Keratinocyte (primary cell): ENCODE data around the gene ATXN10. TPM values are rescaled to one million over a fixed set of nuclear protein-coding genes. Genes with fewer than 3 reads are reported as not detected.
A peak's percentile ranks its signal among the peaks of the same experiment; 100 is the strongest.

Experiments used
- DNase-seq: peaks from one replicate; pipeline ENCODE4 v3.0.0-alpha.2; 2011; ENCODE audit warnings: low read depth, missing footprints, low spot score
- FAIRE-seq: peaks from 2 replicates; lab custom pipeline; 2011; peaks lifted over from hg19 to GRCh38; lab: Jason Lieb, UNC
- H2AFZ ChIP-seq: 2 replicates; pipeline ENCODE4 v1.6.0; 2012; ENCODE audit warnings: low read length, control low read depth, inconsistent platforms; ENCODE audit not compliant: control insufficient read depth
- H3K27ac ChIP-seq: 2 replicates; pipeline ENCODE4 v1.5.1; 2011; ENCODE audit warnings: low read length; ENCODE audit not compliant: control insufficient read depth, insufficient read depth
- H3K27me3 ChIP-seq: 3 replicates; pipeline ENCODE4 v1.6.0; 2011; ENCODE audit warnings: low read length; ENCODE audit not compliant: control insufficient read depth, insufficient read depth; ENCODE audit errors: extremely low read depth
- H3K36me3 ChIP-seq, 2 experiments: 2 replicates in 1 of 2; 3 replicates in 1 of 2; pipeline ENCODE4 v1.5.1; 2011; ENCODE audit warnings: low read length in 2 of 2, mild to moderate bottlenecking in 1 of 2; ENCODE audit not compliant: control insufficient read depth in 2 of 2, insufficient read depth in 2 of 2; ENCODE audit errors: extremely low read depth in 1 of 2
- H3K4me1 ChIP-seq: 3 replicates; pipeline ENCODE4 v1.5.1; 2011; ENCODE audit warnings: low read length; ENCODE audit not compliant: control insufficient read depth, insufficient read depth; ENCODE audit errors: extremely low read depth
- H3K4me2 ChIP-seq: 3 replicates; pipeline ENCODE4 v1.6.0; 2011; ENCODE audit warnings: low read depth, low read length; ENCODE audit not compliant: control insufficient read depth, insufficient read depth; ENCODE audit errors: extremely low read depth
- H3K4me3 ChIP-seq, 3 experiments: fragments of 200-600 bp in 1 of 3; sonication (generic) in 1 of 3; 2 replicates in 2 of 3; 3 replicates in 1 of 3; pipeline ENCODE4 v1.5.1; 2011 to 2016; ENCODE audit warnings: low read length in 3 of 3, mild to moderate bottlenecking in 3 of 3, control low read depth in 2 of 3, inconsistent platforms in 1 of 3, low read depth in 1 of 3, mixed read lengths in 1 of 3, mixed run types in 1 of 3, moderate library complexity in 1 of 3; ENCODE audit not compliant: control insufficient read depth in 2 of 3, insufficient read depth in 2 of 3; ENCODE audit errors: extremely low read depth in 1 of 3
- H3K79me2 ChIP-seq: 2 replicates; pipeline ENCODE4 v1.6.0; 2012; ENCODE audit warnings: low read length; ENCODE audit not compliant: control insufficient read depth, insufficient read depth
- H3K9ac ChIP-seq: 3 replicates; pipeline ENCODE4 v1.6.0; 2011; ENCODE audit warnings: low read length; ENCODE audit not compliant: control insufficient read depth, insufficient read depth; ENCODE audit errors: extremely low read depth
- H3K9me1 ChIP-seq: 3 replicates; pipeline ENCODE4 v1.6.0; 2011; ENCODE audit warnings: low read length; ENCODE audit not compliant: control insufficient read depth, insufficient read depth; ENCODE audit errors: extremely low read depth
- H3K9me3 ChIP-seq: 2 replicates; pipeline ENCODE4 v1.5.1; 2012; ENCODE audit warnings: low read depth, low read length; ENCODE audit not compliant: control insufficient read depth
- H4K20me1 ChIP-seq: 3 replicates; pipeline ENCODE4 v1.6.0; 2011; ENCODE audit warnings: low read length; ENCODE audit not compliant: control insufficient read depth, insufficient read depth; ENCODE audit errors: extremely low read depth
- EZH2 ChIP-seq: IDR thresholded peaks from one replicate; pipeline ENCODE4 v1.6.1; 2012; ENCODE audit warnings: inconsistent platforms, mild to moderate bottlenecking, low read length, moderate library complexity
- dilution Hi-C: fragments of 300-500 bp; cut with MboI; formaldehyde crosslinking; loops from one replicate; pipeline ENCODE4 v1.7.0; 2020; ENCODE audit warnings: low sequenced_read_pairs; ENCODE audit not compliant: extremely low pct_ligation_motif_present
- polyA plus RNA-seq, 5 experiments: library from polyadenylated mRNA; depleted of rRNA in 3 of 5; stranded (reverse) in 3 of 5; stranded (forward) in 1 of 5; unstranded in 1 of 5; fragments of >200 nt; gene quantifications; 1 replicate in 1 of 5; 2 replicates in 3 of 5; 3 replicates in 1 of 5; pipeline versions ENCODE4 v1.2.1 to v1.2.3, GENCODE V29; 2011 to 2012; ENCODE audit warnings: missing spikeins in 2 of 5, low read depth in 1 of 5, low replicate concordance in 1 of 5
- TF ChIP-seq, protein P1 (sequence below), 3 experiments: IDR thresholded peaks in 1 of 3; conservative IDR thresholded peaks in 1 of 3; optimal IDR thresholded peaks in 1 of 3; 2 replicates in 2 of 3; 3 replicates in 1 of 3; pipeline versions ENCODE3 to v1.5.1; 2011; ENCODE audit warnings: low read length in 3 of 3, mild to moderate bottlenecking in 3 of 3, moderate library complexity in 2 of 3, control low read depth in 1 of 3, inconsistent platforms in 1 of 3; ENCODE audit not compliant: insufficient read depth in 2 of 3; ENCODE audit errors: extremely low read depth in 1 of 3

The ATXN10 gene
- polyA plus RNA-seq, 1 donor (not counting 4 experiments of a cell fraction or from before 2014, with no cell fraction given) = 276 TPM

DNA sequence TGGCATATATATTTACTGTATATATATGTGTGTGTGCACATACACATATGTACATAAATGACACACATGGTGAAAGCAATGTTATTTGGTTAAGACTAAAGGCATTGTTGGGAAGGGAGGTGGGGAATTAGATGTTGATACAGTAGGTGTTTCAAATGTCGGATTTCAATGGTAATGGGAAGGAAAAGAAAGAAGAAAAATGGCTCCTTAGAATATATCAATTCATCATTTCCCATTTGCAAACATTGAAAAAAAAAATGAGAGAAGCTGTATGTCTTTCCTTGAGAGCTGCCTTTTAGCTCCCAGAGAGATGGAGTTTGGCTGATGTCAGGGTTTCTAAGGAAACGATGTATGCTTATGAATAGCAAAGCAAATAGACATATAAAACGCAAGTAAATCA is 33.4 kb upstream of the ATXN10 start:
- no peaks in the 10 kb centered on the region for H3K79me2 ChIP-seq
- H3K27me3 ChIP-seq = no peaks in the 10 kb centered on the region
- FAIRE-seq (peak; percentile 23), DNase-seq (no peak)
- H3K9me1 ChIP-seq = no peaks in the 10 kb centered on the region
- H2AFZ ChIP-seq = no peak overlapping the region
- H3K4me1 ChIP-seq = peaks cover 32% of the 10 kb centered on the region
- peak overlapping the region; percentile 87 for H3K27ac ChIP-seq
- peak overlapping the region; percentile 67 for H3K9ac ChIP-seq
- no peak overlapping the region for H3K4me3 ChIP-seq
- H3K36me3 ChIP-seq = no peaks in the 10 kb centered on the region
- H4K20me1 ChIP-seq = no peaks in the 10 kb centered on the region
- TF ChIP-seq EZH2 = no peak
- TF ChIP-seq, protein P1, sequence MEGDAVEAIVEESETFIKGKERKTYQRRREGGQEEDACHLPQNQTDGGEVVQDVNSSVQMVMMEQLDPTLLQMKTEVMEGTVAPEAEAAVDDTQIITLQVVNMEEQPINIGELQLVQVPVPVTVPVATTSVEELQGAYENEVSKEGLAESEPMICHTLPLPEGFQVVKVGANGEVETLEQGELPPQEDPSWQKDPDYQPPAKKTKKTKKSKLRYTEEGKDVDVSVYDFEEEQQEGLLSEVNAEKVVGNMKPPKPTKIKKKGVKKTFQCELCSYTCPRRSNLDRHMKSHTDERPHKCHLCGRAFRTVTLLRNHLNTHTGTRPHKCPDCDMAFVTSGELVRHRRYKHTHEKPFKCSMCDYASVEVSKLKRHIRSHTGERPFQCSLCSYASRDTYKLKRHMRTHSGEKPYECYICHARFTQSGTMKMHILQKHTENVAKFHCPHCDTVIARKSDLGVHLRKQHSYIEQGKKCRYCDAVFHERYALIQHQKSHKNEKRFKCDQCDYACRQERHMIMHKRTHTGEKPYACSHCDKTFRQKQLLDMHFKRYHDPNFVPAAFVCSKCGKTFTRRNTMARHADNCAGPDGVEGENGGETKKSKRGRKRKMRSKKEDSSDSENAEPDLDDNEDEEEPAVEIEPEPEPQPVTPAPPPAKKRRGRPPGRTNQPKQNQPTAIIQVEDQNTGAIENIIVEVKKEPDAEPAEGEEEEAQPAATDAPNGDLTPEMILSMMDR (optimal IDR thresholded peaks at IDR 0.05 in 1 of 3, IDR thresholded peaks at IDR 0.05 in 1 of 3, conservative IDR thresholded peaks at IDR 0.05 in 1 of 3; ENCODE audit: extremely low read depth in 1 of 3, insufficient read depth in 2 of 3, low read length in 3 of 3) = no peak
- H3K9me3 ChIP-seq = no peaks in the 10 kb centered on the region
- dilution Hi-C loops = no loop called here
- H3K4me2 ChIP-seq = peak overlapping the region; percentile 87

DNA sequence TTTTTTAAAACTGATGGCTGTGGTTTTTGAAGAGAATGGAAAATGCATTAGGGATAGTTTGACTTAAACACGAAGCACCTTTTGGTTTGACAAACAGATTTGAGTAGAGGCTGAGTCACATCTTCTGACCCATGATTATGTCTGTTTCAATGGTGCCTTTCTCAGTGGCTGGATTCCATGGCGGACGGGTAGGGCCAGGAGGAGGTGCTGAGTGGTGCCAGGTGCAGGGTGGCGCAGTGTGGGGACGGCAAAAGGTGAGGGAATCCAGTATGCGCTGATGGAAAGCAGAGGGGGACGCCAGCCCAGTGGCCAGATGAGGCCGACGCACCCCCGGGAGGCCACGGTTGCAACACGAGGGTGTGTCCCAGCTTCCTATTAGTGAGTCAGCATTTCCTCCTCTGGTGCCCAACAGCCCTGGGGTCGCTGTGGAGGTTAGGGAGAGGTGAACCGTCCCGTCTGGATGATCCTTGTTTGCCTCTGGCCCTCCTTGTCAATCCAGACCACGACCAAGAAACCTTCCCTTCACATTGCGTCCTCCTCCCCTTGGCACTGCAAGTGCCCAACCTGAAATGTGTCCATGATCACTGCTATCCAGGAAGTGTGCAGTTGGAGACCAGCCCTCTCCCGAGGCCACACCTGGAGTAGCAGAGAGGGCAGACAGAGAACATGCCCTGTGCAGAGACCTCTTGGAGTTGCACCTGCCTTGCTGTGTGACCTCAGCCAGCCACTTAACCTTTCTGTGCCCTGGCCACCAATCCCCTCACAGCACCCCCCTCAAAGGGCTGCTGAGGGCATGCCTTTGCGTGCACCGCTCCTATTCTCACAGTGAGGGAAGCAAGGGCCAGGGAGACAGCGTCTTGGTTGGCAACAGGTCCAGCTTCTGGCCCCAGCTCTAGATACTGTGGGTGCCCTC is 32.5 kb upstream of the ATXN10 start:
- dilution Hi-C loops = no loop called here
- peak overlapping the region; percentile 87 for H3K27ac ChIP-seq

More for the DNA sequence above, 32.5 kb upstream of the ATXN10 start:
- DNase-seq (peak; percentile 57), FAIRE-seq (peak; percentile 100)
- H3K9me3 ChIP-seq = no peaks in the 10 kb centered on the region
- peak overlapping the region in 2 of 3 experiments; percentile 38 to 56 for H3K4me3 ChIP-seq
- H3K79me2 ChIP-seq = no peaks in the 10 kb centered on the region
- H3K27me3 ChIP-seq = no peaks in the 10 kb centered on the region
- peak overlapping the region; percentile 87 for H3K4me2 ChIP-seq
- no peaks in the 10 kb centered on the region for H3K9me1 ChIP-seq
- H3K9ac ChIP-seq = peak overlapping the region; percentile 67
- no peaks in the 10 kb centered on the region for H3K36me3 ChIP-seq
- peak overlapping the region; percentile 99 for H2AFZ ChIP-seq
- H4K20me1 ChIP-seq = no peaks in the 10 kb centered on the region
- H3K4me1 ChIP-seq = peaks cover 32% of the 10 kb centered on the region
- TF ChIP-seq, protein P1 (optimal IDR thresholded peaks at IDR 0.05 in 1 of 3, IDR thresholded peaks at IDR 0.05 in 1 of 3, conservative IDR thresholded peaks at IDR 0.05 in 1 of 3; ENCODE audit: extremely low read depth in 1 of 3, insufficient read depth in 2 of 3, low read length in 3 of 3) = peak in 1 of 3 experiments; percentile 29
- TF ChIP-seq EZH2 = no peak
